Measurements from ENCODE around the gene CASR. TPM values are rescaled to one million over a fixed set of nuclear protein-coding genes. Genes with fewer than 3 reads are reported as not detected.

The CASR gene
- total RNA-seq, 2 experiments from 2014 or later, result 0.04 TPM; not detected in 1

DNA sequence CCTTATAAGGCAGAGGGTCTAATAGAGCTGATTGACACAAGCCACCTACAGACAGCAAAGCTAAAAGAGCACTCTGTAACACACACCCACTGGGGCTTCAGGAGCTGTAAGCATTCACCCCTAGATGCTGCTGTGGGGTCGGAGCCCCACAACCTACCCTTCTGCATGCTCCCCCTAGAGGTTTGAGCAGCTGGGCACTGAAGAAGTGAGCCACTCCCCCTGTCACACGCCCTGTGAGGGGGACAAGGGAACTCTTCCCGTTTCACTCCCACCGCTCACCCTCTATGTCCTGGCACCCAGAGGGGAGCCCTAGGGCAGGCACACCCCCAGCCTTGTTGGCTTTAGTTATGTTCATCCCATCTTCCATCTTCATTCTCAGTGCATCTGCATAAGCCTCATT is 132.2 kb downstream of the CASR start:
- H2AFZ ChIP-seq (ENCODE audit: low read length), result no peak overlapping the region
- no peaks in the 10 kb centered on the region for H3K9me2 ChIP-seq (ENCODE audit: insufficient read depth, low read length)
- H3K79me2 ChIP-seq (ENCODE audit: insufficient read depth, low read depth, low read length), result no peaks in the 10 kb centered on the region
- intact Hi-C loops (cut with micrococcal nuclease; ENCODE audit: unreplicated experiment), result no loop called here
- DNase-seq (ENCODE audit: low spot score), result no peak
- no peak for TF ChIP-seq EZH2phosphoT487 (IDR thresholded peaks at IDR 0.05; ENCODE audit: borderline replicate concordance, low read depth, low read length)
- TF ChIP-seq, protein P1, sequence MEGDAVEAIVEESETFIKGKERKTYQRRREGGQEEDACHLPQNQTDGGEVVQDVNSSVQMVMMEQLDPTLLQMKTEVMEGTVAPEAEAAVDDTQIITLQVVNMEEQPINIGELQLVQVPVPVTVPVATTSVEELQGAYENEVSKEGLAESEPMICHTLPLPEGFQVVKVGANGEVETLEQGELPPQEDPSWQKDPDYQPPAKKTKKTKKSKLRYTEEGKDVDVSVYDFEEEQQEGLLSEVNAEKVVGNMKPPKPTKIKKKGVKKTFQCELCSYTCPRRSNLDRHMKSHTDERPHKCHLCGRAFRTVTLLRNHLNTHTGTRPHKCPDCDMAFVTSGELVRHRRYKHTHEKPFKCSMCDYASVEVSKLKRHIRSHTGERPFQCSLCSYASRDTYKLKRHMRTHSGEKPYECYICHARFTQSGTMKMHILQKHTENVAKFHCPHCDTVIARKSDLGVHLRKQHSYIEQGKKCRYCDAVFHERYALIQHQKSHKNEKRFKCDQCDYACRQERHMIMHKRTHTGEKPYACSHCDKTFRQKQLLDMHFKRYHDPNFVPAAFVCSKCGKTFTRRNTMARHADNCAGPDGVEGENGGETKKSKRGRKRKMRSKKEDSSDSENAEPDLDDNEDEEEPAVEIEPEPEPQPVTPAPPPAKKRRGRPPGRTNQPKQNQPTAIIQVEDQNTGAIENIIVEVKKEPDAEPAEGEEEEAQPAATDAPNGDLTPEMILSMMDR (conservative IDR thresholded peaks at IDR 0.05; ENCODE audit: low read length), result peak; percentile 47; the same call in 1 of the 2 replicates
- H3K4me2 ChIP-seq (ENCODE audit: low read length), result no peak overlapping the region
- POLR2A ChIA-PET, result interaction anchor here (0.5 to 0.6 kb wide), 2 partner anchors 837 to 1003 kb away, joined by 3 to 4 read pairs; no protein-coding TSS in a partner anchor
- H3K36me3 ChIP-seq (ENCODE audit: insufficient read depth, low read length), result no peaks in the 10 kb centered on the region
- no TSS peak for BruUV-seq (replicated peaks)
- 0 out of 2 replicates have a peak, but pooled peaks cover 6% of the 10 kb centered on the region for H3K9me3 ChIP-seq (ENCODE audit: low read length)
- H3K4me3 ChIP-seq (ENCODE audit: low read depth, low read length, poor library complexity, severe bottlenecking), result no peak overlapping the region
- no peaks in the 10 kb centered on the region for H3K4me1 ChIP-seq (ENCODE audit: insufficient read depth, low read length, poor library complexity, severe bottlenecking)
- no peaks in the 10 kb centered on the region for H4K20me1 ChIP-seq (ENCODE audit: insufficient read depth, low read length)
- no peak overlapping the region for H3K27ac ChIP-seq (ENCODE audit: low read depth, low read length, poor library complexity, severe bottlenecking)
- CTCF ChIA-PET (ENCODE audit: unreplicated experiment), result no interaction called here

DNA sequence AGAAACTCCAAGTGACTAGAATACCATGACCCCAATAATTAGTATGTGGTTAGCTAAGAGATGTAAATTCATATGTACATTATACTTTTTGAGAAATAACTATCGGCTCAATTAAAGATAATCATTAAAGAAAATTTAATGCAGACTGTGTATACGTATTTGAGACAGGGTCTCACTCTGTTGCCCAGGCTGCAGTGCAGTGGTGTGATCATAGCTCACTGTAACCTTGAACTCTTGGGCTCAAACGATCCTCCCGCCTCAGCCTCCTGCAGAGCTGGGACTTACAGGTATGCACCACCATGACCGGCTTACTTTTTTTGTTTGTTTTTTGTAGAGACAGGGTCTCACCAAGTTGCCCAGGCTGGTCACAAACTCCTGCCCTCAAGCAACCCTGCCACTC is 132.9 kb downstream of the CASR start:
- TF ChIP-seq, protein P1 (conservative IDR thresholded peaks at IDR 0.05; ENCODE audit: low read length), result no peak
- no peak for TF ChIP-seq EZH2phosphoT487 (IDR thresholded peaks at IDR 0.05; ENCODE audit: borderline replicate concordance, low read depth, low read length)
- H3K9me2 ChIP-seq (ENCODE audit: insufficient read depth, low read length), result no peaks in the 10 kb centered on the region
- H3K4me1 ChIP-seq (ENCODE audit: insufficient read depth, low read length, poor library complexity, severe bottlenecking), result no peaks in the 10 kb centered on the region
- no peaks in the 10 kb centered on the region for H3K79me2 ChIP-seq (ENCODE audit: insufficient read depth, low read depth, low read length)
- ChIA-PET POLR2A (no interaction called here), CTCF (ENCODE audit: unreplicated experiment) (no interaction called here)
- H3K36me3 ChIP-seq (ENCODE audit: insufficient read depth, low read length), result no peaks in the 10 kb centered on the region
- no peak overlapping the region for H3K4me2 ChIP-seq (ENCODE audit: low read length)
- 0 out of 2 replicates have a peak, but pooled peaks cover 7% of the 10 kb centered on the region for H3K9me3 ChIP-seq (ENCODE audit: low read length)
- no peaks in the 10 kb centered on the region for H4K20me1 ChIP-seq (ENCODE audit: insufficient read depth, low read length)
- no peak overlapping the region for H3K4me3 ChIP-seq (ENCODE audit: low read depth, low read length, poor library complexity, severe bottlenecking)
- no peak overlapping the region for H3K27ac ChIP-seq (ENCODE audit: low read depth, low read length, poor library complexity, severe bottlenecking)
- no peak overlapping the region for H2AFZ ChIP-seq (ENCODE audit: low read length)
- no TSS peak for BruUV-seq (replicated peaks)
- no peak for DNase-seq (ENCODE audit: low spot score)
- intact Hi-C loops (cut with micrococcal nuclease; ENCODE audit: unreplicated experiment), result no loop called here

DNA sequence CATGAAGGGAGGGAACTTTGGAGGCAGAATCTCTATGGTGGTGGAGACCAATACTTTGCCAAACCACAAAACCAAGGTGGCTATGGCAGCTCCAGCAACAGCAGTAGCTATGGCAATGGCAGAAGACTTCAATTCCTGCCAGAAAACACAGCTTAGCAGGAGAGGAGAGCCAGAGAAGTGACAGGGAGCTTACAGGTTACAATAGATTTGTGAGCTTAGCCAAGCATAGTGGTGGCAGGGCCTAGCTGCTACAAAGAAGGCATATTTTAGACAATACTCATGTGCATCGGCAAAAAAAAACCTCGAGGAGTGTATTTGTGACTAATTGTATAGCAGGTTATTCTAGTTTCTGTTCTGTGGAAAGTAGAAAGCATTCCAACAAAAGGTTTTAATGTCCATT is 135.2 kb downstream of the CASR start:
- no TSS peak for BruUV-seq (replicated peaks)
- Histone ChIP-seq H3K9me3 (ENCODE audit: low read length) (0 out of 2 replicates have a peak, but pooled peaks cover 7% of the 10 kb centered on the region), H3K4me2 (ENCODE audit: low read length) (no peak overlapping the region), H3K4me3 (ENCODE audit: low read depth, low read length, poor library complexity, severe bottlenecking) (no peak overlapping the region), H3K4me1 (ENCODE audit: insufficient read depth, low read length, poor library complexity, severe bottlenecking) (no peaks in the 10 kb centered on the region), H4K20me1 (ENCODE audit: insufficient read depth, low read length) (no peaks in the 10 kb centered on the region), H3K27ac (ENCODE audit: low read depth, low read length, poor library complexity, severe bottlenecking) (no peak overlapping the region), H3K79me2 (ENCODE audit: insufficient read depth, low read depth, low read length) (no peaks in the 10 kb centered on the region), H3K36me3 (ENCODE audit: insufficient read depth, low read length) (no peaks in the 10 kb centered on the region), H3K9me2 (ENCODE audit: insufficient read depth, low read length) (no peaks in the 10 kb centered on the region), H2AFZ (ENCODE audit: low read length) (no peak overlapping the region)
- no peak for TF ChIP-seq EZH2phosphoT487 (IDR thresholded peaks at IDR 0.05; ENCODE audit: borderline replicate concordance, low read depth, low read length)
- TF ChIP-seq, protein P1 (conservative IDR thresholded peaks at IDR 0.05; ENCODE audit: low read length), result no peak
- ChIA-PET CTCF (ENCODE audit: unreplicated experiment) (no interaction called here), POLR2A (interaction anchor here (0.7 to 2.3 kb wide), 3 partner anchors 12 to 911 kb away, joined by 3 to 7 read pairs (median 5); no protein-coding TSS in a partner anchor)
- intact Hi-C loops (cut with micrococcal nuclease; ENCODE audit: unreplicated experiment), result no loop called here
- DNase-seq (ENCODE audit: low spot score), result no peak
